GM12878 (cell line): Measurements from ENCODE around the gene MAFB. TPM values are rescaled to one million over a fixed set of nuclear protein-coding genes. Genes with fewer than 3 reads are reported as not detected.

Experiments
- ATAC-seq: fragments of 200-7000 bp; cut with Tn5 transposase; 3 replicates; pipeline ENCODE4 v1.9.1; 2020; ENCODE audit warnings: mild to moderate bottlenecking, moderate library complexity
- BruUV-seq: library from RNA; stranded (reverse); fragments of 400-500 nt; replicated peaks from 2 replicates; lab custom pipeline; 2021; lab: Mats Ljungman, UMichigan
- CTCF ChIA-PET: fragments of 300-600 bp; sonication (Branson Sonifier 250); formaldehyde crosslinking; extraction: SDS; loops from one replicate; lab custom pipeline; 2021; ENCODE audit warnings: inconsistent platforms; lab: Yijun Ruan, JAX
- POLR2A ChIA-PET: fragments of 350-600 bp; formaldehyde crosslinking; extraction: SDS; loops from one replicate; lab custom pipeline; 2021; ENCODE audit warnings: inconsistent platforms; lab: Charles Lee
- RAD21 ChIA-PET: fragments of 300-600 bp; sonication (Branson Sonifier 250); formaldehyde crosslinking; loops from one replicate; lab custom pipeline; 2023; ENCODE audit warnings: antibody characterized with exemption; ENCODE audit not compliant: unreplicated experiment; lab: Charles Lee
- SMC1A ChIA-PET: fragments of 300-600 bp; sonication (Branson Sonifier 250); formaldehyde crosslinking; loops from one replicate; lab custom pipeline; 2023; ENCODE audit not compliant: unreplicated experiment, uncharacterized antibody; lab: Charles Lee
- DNase-seq: peaks from one replicate; pipeline ENCODE4 v3.0.0-alpha.2; 2011; ENCODE audit warnings: low read depth, low spot score
- FAIRE-seq: peaks from 3 replicates; lab custom pipeline; 2011; peaks lifted over from hg19 to GRCh38; lab: Jason Lieb, UNC
- H2AFZ ChIP-seq: 2 replicates; pipeline ENCODE4 v1.6.0; 2011; ENCODE audit warnings: low read depth, low read length, control low read depth; ENCODE audit not compliant: control insufficient read depth
- H3K27ac ChIP-seq: 2 replicates; pipeline ENCODE4 v1.5.1; 2011; ENCODE audit warnings: control low read depth; ENCODE audit not compliant: control insufficient read depth, insufficient read depth
- H3K27me3 ChIP-seq, 2 experiments: replicated peaks in 1 of 2; 2 replicates each; pipeline versions ENCODE4 v1.6.0 to v1.6.1; 2011; ENCODE audit warnings: low read length in 1 of 2; ENCODE audit not compliant: control insufficient read depth in 2 of 2, insufficient read depth in 2 of 2
- H3K36me3 ChIP-seq, 2 experiments: 2 replicates each; pipeline ENCODE4 v1.5.1; 2011; ENCODE audit warnings: low read length in 1 of 2; ENCODE audit not compliant: control insufficient read depth in 2 of 2, insufficient read depth in 2 of 2
- H3K4me1 ChIP-seq: 2 replicates; pipeline ENCODE4 v1.6.1; 2011; ENCODE audit warnings: mild to moderate bottlenecking, low read length, moderate library complexity, mixed read lengths; ENCODE audit not compliant: control insufficient read depth, insufficient read depth
- H3K4me2 ChIP-seq: 2 replicates; pipeline ENCODE4 v1.6.0; 2011; ENCODE audit warnings: control low read depth; ENCODE audit not compliant: control insufficient read depth, insufficient read depth
- H3K4me3 ChIP-seq: fragments of 200-600 bp; sonication (generic); 2 replicates; pipeline ENCODE4 v1.5.1; 2016
- H3K79me2 ChIP-seq: 2 replicates; pipeline ENCODE4 v1.6.0; 2011; ENCODE audit warnings: low read length; ENCODE audit not compliant: control insufficient read depth, insufficient read depth
- H3K9ac ChIP-seq: 2 replicates; pipeline ENCODE4 v1.8.0; 2011; ENCODE audit warnings: low read length, control low read depth, mixed read lengths; ENCODE audit not compliant: control insufficient read depth, insufficient read depth
- H3K9me3 ChIP-seq: replicated peaks from 3 replicates; pipeline ENCODE4 v1.5.1; 2011; ENCODE audit warnings: mild to moderate bottlenecking, low read length; ENCODE audit not compliant: control insufficient read depth, insufficient read depth
- H4K20me1 ChIP-seq: 2 replicates; pipeline ENCODE4 v1.6.0; 2011; ENCODE audit not compliant: control insufficient read depth, insufficient read depth
- BHLHE40 ChIP-seq, 2 experiments: fragments of 450-650 bp in 1 of 2; IDR thresholded peaks; 2 replicates each; pipeline ENCODE4 v1.6.1; 2011 to 2017; ENCODE audit warnings: low read depth in 2 of 2, borderline replicate concordance in 1 of 2, improper control_type of control experiment in 1 of 2, low read length in 1 of 2, mild to moderate bottlenecking in 1 of 2
- BRCA1 ChIP-seq: IDR thresholded peaks from 2 replicates; pipeline ENCODE4 v1.6.1; 2011; ENCODE audit warnings: low read depth, low read length, improper control_type of control experiment
- HDAC6 ChIP-seq: fragments of 200-600 bp; sonication (generic); IDR thresholded peaks from one replicate; pipeline ENCODE4 v1.8.0; 2017; ENCODE audit warnings: antibody characterized with exemption; ENCODE audit not compliant: unreplicated experiment
- MAX ChIP-seq: IDR thresholded peaks from 2 replicates; pipeline ENCODE4 v1.6.1; 2012; ENCODE audit warnings: low read depth, low read length, improper control_type of control experiment
- POU2F2 ChIP-seq: IDR thresholded peaks from 3 replicates; pipeline ENCODE4 v1.6.1; 2011; ENCODE audit warnings: low read depth, mild to moderate bottlenecking, low read length, borderline replicate concordance
- STAT3 ChIP-seq: IDR thresholded peaks from 2 replicates; pipeline ENCODE4 v1.6.1; 2011; ENCODE audit warnings: low read depth, low read length, improper control_type of control experiment
- SUZ12 ChIP-seq: fragments of 200-600 bp; sonication (generic); IDR thresholded peaks from one replicate; pipeline ENCODE4 v1.6.1; 2018; ENCODE audit warnings: antibody characterized with exemption, mild to moderate bottlenecking; ENCODE audit not compliant: unreplicated experiment
- TARDBP ChIP-seq: IDR thresholded peaks from 2 replicates; pipeline ENCODE4 v1.6.1; 2016; ENCODE audit warnings: borderline replicate concordance
- ZSCAN29 ChIP-seq: fragments of 450-650 bp; IDR thresholded peaks from 2 replicates; pipeline ENCODE4 v1.6.1; 2017; ENCODE audit warnings: mild to moderate bottlenecking, moderate library complexity
- WGBS: methylation state at CpG from one replicate; pipeline ENCODE4 v1.1.6; 2016; ENCODE audit warnings: low lambda C conversion rate; ENCODE audit not compliant: insufficient replicate concordance, insufficient coverage; ENCODE audit errors: missing lambda C conversion rate; 5-methylcytosine and 5-hydroxymethylcytosine counted together
- in situ Hi-C: fragments of 300-500 bp; cut with MboI; formaldehyde crosslinking; loops from 9 replicates; pipeline ENCODE4 v1.14.3; 2018; ENCODE audit warnings: mixed read lengths
- intact Hi-C: fragments of 100-400 bp; cut with micrococcal nuclease; formaldehyde crosslinking; loops from one replicate; pipeline ENCODE4 v1.14.2; 2022; ENCODE audit not compliant: unreplicated experiment
- polyA plus RNA-seq, 11 experiments: library from polyadenylated mRNA; depleted of rRNA in 4 of 11; unstranded in 6 of 11; stranded (reverse) in 5 of 11; fragments of >200 nt; fragmentation: Nextera tagmentation in 4 of 11; fragmentation: Illumina TruSeq in 1 of 11; extraction: Ambion mirVana in 4 of 11; extraction: Trizol in 1 of 11; gene quantifications; 1 replicate in 1 of 11; 2 replicates in 10 of 11; pipeline versions ENCODE4 v1.2.1 to v1.2.3, GENCODE V29; 2011 to 2016; ENCODE audit warnings: inconsistent platforms in 2 of 11, missing spikeins in 2 of 11, low read depth in 1 of 11
- total RNA-seq, 4 experiments: library from RNA; depleted of rRNA in 3 of 4; stranded (reverse); fragments of >200 nt in 3 of 4; fragmentation: Illumina TruSeq in 1 of 4; extraction: Trizol in 1 of 4; gene quantifications; 2 replicates each; pipeline versions ENCODE4 v1.2.1 to v1.2.3, GENCODE V29; 2013 to 2021

MAFB gene
- total and polyA plus RNA-seq, 10 of the 15 experiments (the other 5 are each of a cell fraction or from before 2014, with no cell fraction given), result 0.01 to 0.08 (median 0.01) TPM; not detected in 7

DNA sequence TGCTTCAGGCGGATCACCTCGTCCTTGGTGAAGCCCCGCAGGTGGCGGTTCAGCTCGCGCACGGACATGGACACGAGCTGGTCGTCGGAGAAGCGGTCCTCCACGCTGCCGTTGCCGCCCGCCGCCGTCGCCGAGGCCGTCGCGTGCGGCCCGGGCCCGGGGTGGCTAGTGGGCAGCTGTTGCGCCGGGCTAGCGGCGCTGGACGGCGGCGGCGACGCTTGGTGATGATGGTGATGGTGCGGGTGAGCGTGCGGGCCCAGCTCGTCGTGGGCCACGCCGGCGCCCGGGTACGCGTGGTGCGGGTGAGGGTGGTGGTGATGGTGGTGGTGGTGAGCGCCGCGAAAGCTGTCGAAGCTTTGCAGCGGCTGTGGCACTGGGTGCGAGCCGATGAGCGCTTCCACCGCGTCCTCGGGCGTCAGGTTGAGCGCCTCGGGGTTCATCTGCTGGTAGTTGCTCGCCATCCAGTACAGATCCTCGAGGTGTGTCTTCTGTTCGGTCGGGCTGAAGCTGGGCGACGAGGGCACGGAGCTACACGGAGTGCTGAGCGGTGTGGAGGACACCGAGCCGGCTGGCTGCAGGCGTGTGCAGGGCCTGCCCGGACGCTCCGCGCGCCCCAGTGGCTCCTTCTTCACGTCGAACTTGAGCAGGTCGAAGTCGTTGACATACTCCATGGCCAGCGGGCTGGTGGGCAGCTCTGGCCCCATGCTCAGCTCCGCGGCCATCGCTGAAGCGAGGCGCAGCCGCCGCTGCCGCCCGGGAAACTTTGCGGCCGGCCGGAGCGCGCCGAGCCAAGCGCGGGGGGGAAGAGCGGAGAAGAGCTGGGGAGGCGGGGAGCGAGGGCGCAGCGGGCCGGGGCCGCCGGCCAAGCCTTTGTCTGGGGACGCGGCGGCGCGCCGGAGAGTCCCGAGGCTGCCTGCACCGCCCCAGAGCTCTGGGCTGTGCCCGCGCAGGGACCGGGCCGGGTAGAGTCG, 622 bp downstream of the MAFB start:
- in situ Hi-C loops (no loop called here), intact Hi-C loops (no loop called here)
- ChIA-PET POLR2A (no interaction called here), CTCF (interaction anchor here (0.7 kb wide), 1 partner anchor 53 kb away, joined by 3 read pairs; no protein-coding TSS in a partner anchor), RAD21 (no interaction called here), SMC1A (no interaction called here)
- DNase-seq (no peak), FAIRE-seq (no peak), ATAC-seq (no peak)
- Histone ChIP-seq H3K27ac (no peak overlapping the region), H3K79me2 (no peaks in the 10 kb centered on the region), H3K9me3 (no peaks in the 10 kb centered on the region; the same call in 2 of the 3 replicates), H3K9ac (no peak overlapping the region), H4K20me1 (no peaks in the 10 kb centered on the region; the same call in 1 of the 2 replicates), H3K4me2 (peak overlapping the region; percentile 89), H3K4me3 (no peak overlapping the region), H3K4me1 (no peaks in the 10 kb centered on the region), H3K27me3 (peaks cover 30 to 41% of the 10 kb centered on the region in 2 experiments), H2AFZ (no peak overlapping the region), H3K36me3 (no peaks in the 10 kb centered on the region)
- BruUV-seq, result no TSS peak
- 31% methylated on average over 97 of the region's 120 CpGs for WGBS
- TF ChIP-seq HDAC6 (peak; percentile 57), SUZ12 (peak; percentile 9), MAX (no peak)

DNA sequence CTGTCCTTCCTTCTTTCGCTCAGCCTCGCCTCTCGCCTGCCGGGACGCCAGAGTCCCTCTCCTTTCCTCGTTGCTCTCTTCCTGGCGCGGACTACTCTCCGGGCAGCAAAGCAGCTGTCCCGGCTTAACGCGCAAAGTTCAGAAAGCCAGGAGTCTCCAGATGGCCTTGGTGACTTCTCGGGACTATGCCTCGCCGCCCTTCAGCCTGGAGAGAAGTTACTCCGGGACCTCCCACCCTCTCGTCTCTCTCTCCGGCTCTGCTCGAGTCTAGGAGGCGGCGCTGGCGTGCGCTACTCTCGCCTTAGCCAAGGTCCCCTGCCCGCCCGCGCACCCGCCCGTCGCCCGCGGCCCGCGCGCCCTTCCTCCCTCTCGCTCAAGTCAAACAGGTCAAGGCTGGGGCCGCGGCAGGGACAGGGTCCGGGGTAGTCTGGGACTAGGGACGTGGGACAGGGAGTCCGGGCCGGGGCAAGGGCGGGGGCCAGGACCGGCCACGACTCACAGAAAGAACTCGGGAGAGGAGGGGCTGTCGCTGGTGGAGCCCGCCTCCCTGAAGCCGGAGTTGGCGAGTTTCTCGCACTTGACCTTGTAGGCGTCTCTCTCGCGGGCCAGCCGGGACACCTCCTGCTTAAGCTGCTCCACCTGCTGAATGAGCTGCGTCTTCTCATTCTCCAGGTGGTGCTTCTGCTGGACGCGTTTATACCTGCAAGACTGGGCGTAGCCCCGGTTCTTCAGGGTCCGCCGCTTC, 1.5 kb downstream of the MAFB start:
- in situ Hi-C loops (no loop called here), intact Hi-C loops (no loop called here)
- peaks cover 32 to 41% of the 10 kb centered on the region in 2 experiments for H3K27me3 ChIP-seq
- H3K27ac ChIP-seq, result no peak overlapping the region
- H3K4me2 ChIP-seq, result no peak overlapping the region
- no peak for ATAC-seq
- H2AFZ ChIP-seq, result no peak overlapping the region
- ChIA-PET POLR2A (no interaction called here), CTCF (interaction anchor here (0.7 kb wide), 1 partner anchor 54 kb away, joined by 3 read pairs; no protein-coding TSS in a partner anchor), SMC1A (no interaction called here), RAD21 (no interaction called here)
- no peak for FAIRE-seq
- H3K9me3 ChIP-seq, result no peaks in the 10 kb centered on the region; the same call in 2 of the 3 replicates
- no peak for DNase-seq
- no peak overlapping the region for H3K4me3 ChIP-seq
- H3K79me2 ChIP-seq, result no peaks in the 10 kb centered on the region
- no peaks in the 10 kb centered on the region for H3K36me3 ChIP-seq
- BruUV-seq, result no TSS peak
- TF ChIP-seq ZSCAN29, result no peak
- TF ChIP-seq BRCA1, result no peak
- TF ChIP-seq TARDBP, result no peak
- TF ChIP-seq POU2F2, result no peak
- no peak for TF ChIP-seq STAT3
- no peak for TF ChIP-seq BHLHE40 (IDR thresholded peaks at IDR 0.05; ENCODE audit: borderline replicate concordance in 1 of 2, low read depth in 2 of 2, low read length in 1 of 2)
- H4K20me1 ChIP-seq, result no peaks in the 10 kb centered on the region; the same call in 1 of the 2 replicates
- H3K9ac ChIP-seq, result no peak overlapping the region
- 12% methylated on average over 35 of the region's 62 CpGs for WGBS
- no peaks in the 10 kb centered on the region for H3K4me1 ChIP-seq
